Bronchial epithelial cell (primary cell): ENCODE results near the gene LIN37. TPM values are rescaled to one million over a fixed set of nuclear protein-coding genes. Genes with fewer than 3 reads are reported as not detected.

ENCODE experiments used
- DNase-seq: peaks from one replicate; pipeline ENCODE4 v3.0.0-alpha.2; 2010; ENCODE audit warnings: low read depth
- FAIRE-seq: peaks from 2 replicates; lab custom pipeline; 2011; peaks lifted over from hg19 to GRCh38; lab: Jason Lieb, UNC
- H3K27me3 ChIP-seq: 2 replicates; pipeline ENCODE4 v1.5.1; 2011; ENCODE audit warnings: low read length; ENCODE audit not compliant: control insufficient read depth, insufficient read depth
- H3K36me3 ChIP-seq: 2 replicates; pipeline ENCODE4 v1.5.1; 2011; ENCODE audit warnings: low read length; ENCODE audit not compliant: control insufficient read depth, insufficient read depth
- H3K4me3 ChIP-seq: 2 replicates; pipeline ENCODE4 v1.5.1; 2011; ENCODE audit warnings: mild to moderate bottlenecking, low read depth, low read length, control low read depth
- CTCF ChIP-seq: IDR thresholded peaks from 2 replicates; pipeline ENCODE4 v1.5.1; 2011; ENCODE audit warnings: mild to moderate bottlenecking, moderate library complexity, low read length, control low read depth, inconsistent platforms; ENCODE audit not compliant: insufficient read depth, severe bottlenecking
- total RNA-seq: library from RNA; depleted of rRNA; stranded (reverse); fragments of >200 nt; gene quantifications from 2 replicates; pipeline ENCODE4 v1.2.1, GENCODE V29; 2014

Gene LIN37
- total RNA-seq, 1 donor from 2014 or later: 5.3 TPM

GRCh38 chr19:35710784-35711723, 37.3 kb upstream of the LIN37 start:
- Histone ChIP-seq H3K36me3 (no peaks in the 10 kb centered on the region), H3K27me3 (no peaks in the 10 kb centered on the region), H3K4me3 (no peak overlapping the region)
- no peak for TF ChIP-seq CTCF
- no peak for FAIRE-seq
- DNase-seq: no peak

- FAIRE-seq: no peak
- TF ChIP-seq CTCF: no peak
- no peak for DNase-seq
- Histone ChIP-seq H3K27me3 (no peaks in the 10 kb centered on the region), H3K36me3 (no peaks in the 10 kb centered on the region), H3K4me3 (no peak overlapping the region)
Measured at GRCh38 chr19:35712567-35713505, 35.5 kb upstream of the LIN37 start.

GRCh38 chr19:35713506-35713850, 34.9 kb upstream of the LIN37 start:
- Histone ChIP-seq H3K36me3 (no peaks in the 10 kb centered on the region), H3K4me3 (no peak overlapping the region), H3K27me3 (no peaks in the 10 kb centered on the region)
- no peak for TF ChIP-seq CTCF
- FAIRE-seq: no peak
- DNase-seq: no peak

GRCh38 chr19:35713904-35714495, 34.4 kb upstream of the LIN37 start:
- DNase-seq: no peak
- Histone ChIP-seq H3K27me3 (no peaks in the 10 kb centered on the region), H3K36me3 (no peaks in the 10 kb centered on the region), H3K4me3 (no peak overlapping the region)
- no peak for TF ChIP-seq CTCF
- FAIRE-seq: no peak

- DNase-seq: no peak
- no peak for FAIRE-seq
- no peaks in the 10 kb centered on the region for H3K36me3 ChIP-seq
- H3K27me3 ChIP-seq: no peaks in the 10 kb centered on the region
- TF ChIP-seq CTCF: no peak
- no peak overlapping the region for H3K4me3 ChIP-seq
Measured at GRCh38 chr19:35714601-35715354, 33.6 kb upstream of the LIN37 start.
